ENCODE data around the gene CEACAM1.
"Not testable (repeated sequence)": the region's sequence is repeated elsewhere in the genome, so short reads cannot be mapped to it uniquely, and the experiment has no call there.

The CEACAM1 gene

GRCh38 chr19:42553292-42554045 is 25.2 kb upstream of the CEACAM1 start:
- no peaks in the 10 kb centered on the region for H4K20me1 ChIP-seq (ENCODE audit: insufficient read depth, low read length)
- no peaks in the 10 kb centered on the region for H3K9me3 ChIP-seq (replicated peaks; ENCODE audit: insufficient read depth, low read length)
- no peak overlapping the region for H2AFZ ChIP-seq (ENCODE audit: low read length)
- no peak overlapping the region for H3K4me3 ChIP-seq (ENCODE audit: low read length)
- H3K4me1 ChIP-seq (ENCODE audit: low read length): no peaks in the 10 kb centered on the region
- H3K27ac ChIP-seq (ENCODE audit: low read length): no peak overlapping the region
- no peak overlapping the region for H3K9ac ChIP-seq (ENCODE audit: low read length)
- H3K27me3 ChIP-seq (replicated peaks; ENCODE audit: insufficient read depth, low read length): peaks cover 22% of the 10 kb centered on the region
- H3K79me2 ChIP-seq (ENCODE audit: low read length): no peaks in the 10 kb centered on the region
- no peak for DNase-seq
- no peak for TF ChIP-seq EZH2 (optimal IDR thresholded peaks at IDR 0.05; ENCODE audit: low read depth, low read length)
- no peaks in the 10 kb centered on the region for H3K9me2 ChIP-seq (replicated peaks; ENCODE audit: insufficient read depth, low read length)
- H3K4me2 ChIP-seq (ENCODE audit: low read depth, low read length): no peak overlapping the region
- H3F3A ChIP-seq (ENCODE audit: insufficient read depth, low read length): no peaks in the 10 kb centered on the region
- H3K36me3 ChIP-seq (replicated peaks; ENCODE audit: insufficient read depth, low read length): no peaks in the 10 kb centered on the region

- Histone ChIP-seq H2AFZ (ENCODE audit: low read length) (no peak overlapping the region), H3K9ac (ENCODE audit: low read length) (no peak overlapping the region), H4K20me1 (ENCODE audit: insufficient read depth, low read length) (no peaks in the 10 kb centered on the region), H3F3A (ENCODE audit: insufficient read depth, low read length) (no peaks in the 10 kb centered on the region), H3K4me1 (ENCODE audit: low read length) (no peaks in the 10 kb centered on the region), H3K4me3 (ENCODE audit: low read length) (no peak overlapping the region), H3K4me2 (ENCODE audit: low read depth, low read length) (no peak overlapping the region), H3K79me2 (ENCODE audit: low read length) (no peaks in the 10 kb centered on the region), H3K27me3 (replicated peaks; ENCODE audit: insufficient read depth, low read length) (peaks cover 18% of the 10 kb centered on the region), H3K9me2 (replicated peaks; ENCODE audit: insufficient read depth, low read length) (no peaks in the 10 kb centered on the region), H3K36me3 (replicated peaks; ENCODE audit: insufficient read depth, low read length) (no peaks in the 10 kb centered on the region), H3K27ac (ENCODE audit: low read length) (no peak overlapping the region), H3K9me3 (replicated peaks; ENCODE audit: insufficient read depth, low read length) (no peaks in the 10 kb centered on the region)
- TF ChIP-seq EZH2phosphoT487 (IDR thresholded peaks at IDR 0.05; ENCODE audit: low read length) (no peak), EZH2 (optimal IDR thresholded peaks at IDR 0.05; ENCODE audit: low read depth, low read length) (no peak)
- TF ChIP-seq, protein P1, sequence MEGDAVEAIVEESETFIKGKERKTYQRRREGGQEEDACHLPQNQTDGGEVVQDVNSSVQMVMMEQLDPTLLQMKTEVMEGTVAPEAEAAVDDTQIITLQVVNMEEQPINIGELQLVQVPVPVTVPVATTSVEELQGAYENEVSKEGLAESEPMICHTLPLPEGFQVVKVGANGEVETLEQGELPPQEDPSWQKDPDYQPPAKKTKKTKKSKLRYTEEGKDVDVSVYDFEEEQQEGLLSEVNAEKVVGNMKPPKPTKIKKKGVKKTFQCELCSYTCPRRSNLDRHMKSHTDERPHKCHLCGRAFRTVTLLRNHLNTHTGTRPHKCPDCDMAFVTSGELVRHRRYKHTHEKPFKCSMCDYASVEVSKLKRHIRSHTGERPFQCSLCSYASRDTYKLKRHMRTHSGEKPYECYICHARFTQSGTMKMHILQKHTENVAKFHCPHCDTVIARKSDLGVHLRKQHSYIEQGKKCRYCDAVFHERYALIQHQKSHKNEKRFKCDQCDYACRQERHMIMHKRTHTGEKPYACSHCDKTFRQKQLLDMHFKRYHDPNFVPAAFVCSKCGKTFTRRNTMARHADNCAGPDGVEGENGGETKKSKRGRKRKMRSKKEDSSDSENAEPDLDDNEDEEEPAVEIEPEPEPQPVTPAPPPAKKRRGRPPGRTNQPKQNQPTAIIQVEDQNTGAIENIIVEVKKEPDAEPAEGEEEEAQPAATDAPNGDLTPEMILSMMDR (IDR thresholded peaks at IDR 0.05; ENCODE audit: low read length): no peak
- no peak for DNase-seq
Observed at GRCh38 chr19:42552086-42553065, 24.1 kb upstream of the CEACAM1 start.

GRCh38 chr19:42550521-42550920 is 22.2 kb upstream of the CEACAM1 start:
- not testable (repeated sequence) for H3F3A ChIP-seq (ENCODE audit: insufficient read depth, low read length); H2AFZ ChIP-seq (ENCODE audit: low read length); H3K27me3 ChIP-seq (replicated peaks; ENCODE audit: insufficient read depth, low read length); H3K4me3 ChIP-seq (ENCODE audit: low read length); H3K4me1 ChIP-seq (ENCODE audit: low read length); H3K79me2 ChIP-seq (ENCODE audit: low read length); H3K4me2 ChIP-seq (ENCODE audit: low read depth, low read length); H3K36me3 ChIP-seq (replicated peaks; ENCODE audit: insufficient read depth, low read length); H3K9me2 ChIP-seq (replicated peaks; ENCODE audit: insufficient read depth, low read length); H3K9ac ChIP-seq (ENCODE audit: low read length); DNase-seq; H4K20me1 ChIP-seq (ENCODE audit: insufficient read depth, low read length); H3K27ac ChIP-seq (ENCODE audit: low read length); H3K9me3 ChIP-seq (replicated peaks; ENCODE audit: insufficient read depth, low read length)

DNA sequence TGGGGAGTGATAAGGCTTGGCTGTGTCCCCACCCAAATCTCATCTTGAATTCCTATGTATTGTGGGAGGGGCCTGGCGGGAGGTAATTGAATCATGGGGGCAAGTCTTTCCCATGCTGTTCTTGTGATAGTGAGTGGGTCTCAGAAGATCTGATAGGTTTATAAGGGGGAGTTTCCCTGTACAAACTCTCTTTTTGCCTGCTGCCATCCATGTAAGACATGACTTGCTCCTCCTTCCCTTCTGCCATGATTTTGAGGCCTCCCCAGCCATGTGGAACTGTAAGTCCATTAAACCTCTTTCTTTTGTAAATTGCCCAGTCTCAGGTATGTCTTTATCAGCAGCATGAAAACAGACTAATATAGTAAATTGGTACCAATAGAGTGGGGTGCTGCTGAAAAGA is 20.8 kb upstream of the CEACAM1 start:
- not testable (repeated sequence) for H4K20me1 ChIP-seq (ENCODE audit: insufficient read depth, low read length); H3K27me3 ChIP-seq (replicated peaks; ENCODE audit: insufficient read depth, low read length); H3K79me2 ChIP-seq (ENCODE audit: low read length); H3K4me3 ChIP-seq (ENCODE audit: low read length); H3K9me3 ChIP-seq (replicated peaks; ENCODE audit: insufficient read depth, low read length); H3K36me3 ChIP-seq (replicated peaks; ENCODE audit: insufficient read depth, low read length); H3K9ac ChIP-seq (ENCODE audit: low read length); H3K9me2 ChIP-seq (replicated peaks; ENCODE audit: insufficient read depth, low read length); H3F3A ChIP-seq (ENCODE audit: insufficient read depth, low read length); DNase-seq; H3K27ac ChIP-seq (ENCODE audit: low read length); H3K4me1 ChIP-seq (ENCODE audit: low read length); H3K4me2 ChIP-seq (ENCODE audit: low read depth, low read length); H2AFZ ChIP-seq (ENCODE audit: low read length)
